Measurements from ENCODE around the gene GPX2.

The GPX2 gene

GRCh38 chr14:64960762-64961276, 18.3 kb upstream of the GPX2 start:
- no peak for DNase-seq (ENCODE audit: low read depth in 4 of 4, low spot score in 1 of 4)

- DNase-seq (ENCODE audit: low read depth in 4 of 4, low spot score in 1 of 4): no peak
These were observed 16.2 kb upstream of the GPX2 start for GRCh38 chr14:64958743-64959142.

GRCh38 chr14:64958201-64958600, 15.7 kb upstream of the GPX2 start:
- DNase-seq (ENCODE audit: low read depth in 4 of 4, low spot score in 1 of 4): no peak

DNA sequence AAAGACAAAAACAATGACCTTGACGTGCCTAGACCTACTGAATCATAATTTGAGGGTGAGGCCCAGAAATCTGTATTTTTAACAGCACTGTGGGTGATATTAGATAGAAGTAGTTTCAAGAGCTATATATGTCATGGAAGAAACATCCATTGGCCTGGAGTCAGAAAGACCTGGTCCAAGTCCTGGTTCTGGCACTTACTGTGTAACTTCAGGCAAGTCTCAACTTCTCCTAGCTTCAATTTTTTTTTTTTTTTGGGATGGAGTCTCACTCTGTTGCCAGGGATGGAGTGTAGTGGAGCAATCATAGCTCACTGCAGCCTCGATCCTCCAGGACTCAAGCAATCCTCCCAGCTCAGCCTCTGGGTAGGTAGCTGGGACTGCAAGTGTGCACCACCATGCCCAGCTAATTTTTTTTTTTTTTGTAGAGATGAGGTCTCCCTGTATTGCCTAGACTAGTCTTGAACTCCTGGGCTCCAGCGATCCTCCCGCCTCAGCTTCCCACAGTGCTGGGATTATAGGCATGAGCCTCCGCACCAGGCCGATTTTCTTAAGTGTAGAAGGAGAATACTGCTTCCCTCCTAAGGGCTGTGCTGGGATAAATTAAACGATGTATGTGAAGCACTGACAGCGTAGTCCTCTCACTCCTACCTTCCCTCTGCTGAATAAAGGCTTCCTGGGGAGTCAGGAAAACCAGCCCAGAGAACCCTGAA, 14.3 kb upstream of the GPX2 start:
- DNase-seq (ENCODE audit: low read depth in 4 of 4, low spot score in 1 of 4): no peak

DNA sequence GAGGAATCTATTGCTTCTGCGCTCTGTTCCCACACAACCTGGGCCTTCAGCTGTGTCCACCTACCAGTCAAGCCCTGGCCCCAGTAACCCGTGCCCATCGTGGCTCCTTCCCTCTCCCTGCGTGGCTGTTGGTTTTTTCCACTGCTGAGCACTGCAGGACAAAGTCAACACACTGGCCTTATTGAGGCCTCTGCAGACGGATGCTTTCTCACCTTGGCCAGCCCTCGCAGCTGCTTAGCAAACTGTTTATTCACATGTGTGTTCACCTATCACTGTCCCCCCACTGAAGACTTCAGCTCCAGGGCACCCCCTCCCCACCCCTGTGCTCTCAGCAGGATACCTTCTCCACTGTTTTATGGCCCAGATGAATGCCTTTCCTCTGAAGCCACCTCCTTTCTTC, 12.8 kb upstream of the GPX2 start:
- DNase-seq (ENCODE audit: low read depth in 4 of 4, low spot score in 1 of 4): no peak

- DNase-seq (ENCODE audit: low read depth in 4 of 4, low spot score in 1 of 4): no peak
These were observed 12.1 kb upstream of the GPX2 start for GRCh38 chr14:64954491-64955240.

DNA sequence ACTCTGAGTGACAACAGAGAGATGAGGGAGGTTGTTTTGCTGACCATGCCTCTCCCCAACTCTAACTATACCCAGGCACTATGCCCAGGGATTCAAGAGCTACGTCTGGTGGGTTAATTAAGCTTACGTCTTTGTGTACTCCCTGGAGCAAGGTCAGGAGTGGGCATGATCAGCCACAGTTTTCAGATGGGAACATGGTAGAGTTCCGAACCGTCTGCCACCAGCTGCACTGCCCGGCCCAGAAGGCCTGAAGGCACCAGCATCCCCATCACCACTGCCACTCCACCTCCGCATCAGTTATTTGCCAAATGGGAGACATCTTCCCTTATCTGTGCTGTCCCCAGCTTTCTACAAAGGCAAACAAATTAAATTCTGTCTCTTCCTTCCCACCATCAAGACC, 11.1 kb upstream of the GPX2 start:
- DNase-seq (ENCODE audit: low read depth in 4 of 4, low spot score in 1 of 4): no peak

- DNase-seq (ENCODE audit: low read depth in 4 of 4, low spot score in 1 of 4): no peak
These were observed 10.7 kb upstream of the GPX2 start for GRCh38 chr14:64953310-64953654.

GRCh38 chr14:64952598-64953309, 10.2 kb upstream of the GPX2 start:
- DNase-seq (ENCODE audit: low read depth in 4 of 4, low spot score in 1 of 4): no peak

DNA sequence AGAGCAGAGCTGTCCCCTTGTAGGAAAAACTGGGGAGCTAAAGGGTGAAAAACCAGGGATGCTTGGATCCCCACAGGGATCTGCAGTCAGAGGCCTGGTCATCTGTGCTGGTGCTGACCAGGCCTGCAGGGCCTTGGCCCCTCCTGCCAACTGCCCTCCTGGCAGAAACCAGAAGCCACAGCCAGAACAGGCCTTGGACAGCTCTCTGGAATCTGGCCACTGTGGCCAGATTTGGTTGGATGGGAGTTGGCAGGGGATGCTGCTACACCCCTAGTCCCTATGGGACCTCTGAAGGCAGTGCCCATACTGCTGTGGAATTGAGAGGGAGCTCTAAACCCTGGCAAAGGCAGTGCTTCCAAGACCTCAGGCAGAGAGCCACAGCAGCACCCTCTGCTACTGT, 9.2 kb upstream of the GPX2 start:
- no peak for DNase-seq (ENCODE audit: low read depth in 4 of 4, low spot score in 1 of 4)

- no peak for DNase-seq (ENCODE audit: low read depth in 4 of 4, low spot score in 1 of 4)
These were observed 8.7 kb upstream of the GPX2 start for GRCh38 chr14:64951291-64951690.

DNA sequence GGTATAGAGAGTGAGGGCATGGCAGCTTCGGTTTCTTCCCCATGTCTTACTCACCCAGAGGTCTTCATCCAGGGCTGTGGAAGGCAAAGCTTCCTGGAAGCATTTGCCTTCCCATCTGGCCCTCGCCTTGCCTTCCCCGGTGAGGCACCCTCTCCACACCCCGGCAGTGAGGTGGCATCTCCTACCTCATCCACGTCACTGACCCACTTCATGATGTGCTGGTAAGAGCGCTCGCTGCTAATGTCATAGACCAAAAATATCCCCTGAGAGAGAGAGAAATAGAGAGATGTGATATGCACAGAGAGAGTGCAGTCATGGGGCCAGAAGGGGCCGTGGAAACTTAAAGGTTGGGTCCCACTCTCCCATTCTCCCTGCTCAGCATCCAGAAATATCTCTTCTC, 8.3 kb upstream of the GPX2 start:
- no peak for DNase-seq (ENCODE audit: low read depth in 4 of 4, low spot score in 1 of 4)

- DNase-seq (ENCODE audit: low read depth in 4 of 4, low spot score in 1 of 4): no peak
These were observed 6.2 kb upstream of the GPX2 start for GRCh38 chr14:64948612-64949210.

DNA sequence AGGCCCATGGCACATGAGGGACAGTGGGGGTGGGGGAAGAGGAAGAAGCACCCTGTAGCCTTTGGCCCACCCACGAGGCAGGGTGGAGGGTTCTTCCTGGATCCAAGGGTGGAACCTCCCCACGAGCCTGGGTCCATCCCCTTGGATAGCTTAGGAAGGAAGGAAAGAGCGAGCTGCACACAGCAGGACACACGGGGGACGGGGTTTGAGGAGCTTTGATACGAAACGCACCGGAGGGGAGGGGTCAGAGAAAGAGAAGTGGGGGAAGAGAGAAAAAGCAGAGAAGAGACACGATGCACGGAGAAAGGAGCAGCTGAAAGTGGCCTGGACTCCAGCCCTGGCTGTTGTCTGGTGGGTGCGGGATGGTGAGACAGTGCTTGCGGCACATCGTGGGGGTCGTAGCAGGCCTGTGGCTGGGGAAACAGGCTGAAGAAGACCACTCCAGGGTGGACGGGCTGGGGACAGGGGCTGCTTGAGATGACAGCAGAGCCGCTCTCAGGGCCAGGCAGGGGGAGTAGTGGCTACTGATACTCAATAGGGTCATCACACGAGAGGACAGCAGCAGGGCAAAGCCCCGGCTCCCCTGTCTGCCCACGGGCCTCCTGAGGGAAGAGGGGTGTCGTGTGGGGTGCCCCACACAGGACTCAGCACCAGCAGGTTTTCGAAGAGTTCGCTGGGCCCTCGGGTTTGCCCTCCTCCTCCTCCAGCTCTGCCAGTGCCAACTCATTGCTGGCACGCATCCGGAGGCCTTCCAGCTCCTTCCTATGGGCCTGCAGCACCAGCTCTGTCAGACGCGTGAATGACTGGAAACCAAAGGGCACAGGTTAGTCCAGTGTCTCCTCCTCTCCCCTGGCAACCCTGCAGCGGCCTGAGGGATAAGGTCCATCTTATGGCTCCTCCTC, 5.4 kb upstream of the GPX2 start:
- DNase-seq (ENCODE audit: low read depth in 4 of 4, low spot score in 1 of 4): no peak

DNA sequence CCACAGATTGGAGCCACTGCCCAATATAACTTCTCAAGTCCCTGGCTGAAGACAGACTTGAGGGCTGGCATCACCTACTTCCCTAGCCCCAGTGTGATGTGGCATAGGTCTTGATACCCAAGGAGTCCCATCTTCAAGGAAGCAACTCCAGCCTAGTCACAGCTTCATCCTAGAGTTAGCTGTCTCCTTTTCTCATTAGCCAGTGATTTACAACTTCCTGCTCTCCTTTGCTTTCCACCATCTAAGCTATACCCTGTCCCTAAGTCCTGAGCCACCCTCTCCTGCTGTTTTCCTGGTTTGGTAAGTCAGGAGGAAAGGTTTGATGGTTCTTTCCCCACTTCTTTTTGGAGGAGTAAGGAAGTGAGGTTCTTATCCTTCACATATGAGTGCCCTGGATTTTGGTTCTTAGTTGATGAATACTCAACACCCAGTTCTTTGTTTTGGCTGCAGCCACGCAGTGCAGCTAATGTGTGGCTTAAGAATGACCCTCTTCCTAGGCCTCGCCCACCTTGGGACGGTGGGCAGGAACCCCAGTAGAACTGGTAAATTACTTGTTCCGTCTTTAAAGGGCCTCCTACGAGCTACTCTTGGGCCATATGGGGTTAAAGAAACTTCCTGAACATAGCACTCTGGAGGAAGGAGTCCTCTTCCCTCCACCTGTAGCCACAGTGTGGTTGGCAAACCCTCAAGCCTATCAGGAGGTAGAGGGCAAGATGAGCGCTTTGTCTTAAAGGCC, 3.9 kb upstream of the GPX2 start:
- no peak for DNase-seq (ENCODE audit: low read depth in 4 of 4, low spot score in 1 of 4)

GRCh38 chr14:64945431-64946178, 3.1 kb upstream of the GPX2 start:
- DNase-seq (ENCODE audit: low read depth in 4 of 4, low spot score in 1 of 4): no peak

DNA sequence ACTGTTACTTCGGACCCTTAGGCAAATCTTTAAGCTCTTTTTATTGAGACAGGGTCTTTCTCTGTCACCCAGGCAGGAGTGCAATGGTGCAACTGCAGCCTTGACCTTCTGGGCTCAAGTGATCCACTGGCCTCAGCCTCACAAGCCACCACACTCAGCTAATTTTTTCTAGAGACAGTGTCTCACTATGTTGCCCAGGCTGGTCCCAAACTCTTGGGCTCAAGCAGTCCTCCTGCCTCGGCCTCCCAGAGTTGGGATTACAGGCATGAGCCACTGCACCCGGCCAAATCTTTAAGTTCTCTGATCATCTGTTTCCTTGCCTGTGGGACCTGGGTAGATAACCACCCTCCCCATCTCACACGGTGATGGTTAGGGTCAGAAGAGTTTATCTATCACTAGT, 2.3 kb upstream of the GPX2 start:
- DNase-seq (ENCODE audit: low read depth in 4 of 4, low spot score in 1 of 4): no peak

DNA sequence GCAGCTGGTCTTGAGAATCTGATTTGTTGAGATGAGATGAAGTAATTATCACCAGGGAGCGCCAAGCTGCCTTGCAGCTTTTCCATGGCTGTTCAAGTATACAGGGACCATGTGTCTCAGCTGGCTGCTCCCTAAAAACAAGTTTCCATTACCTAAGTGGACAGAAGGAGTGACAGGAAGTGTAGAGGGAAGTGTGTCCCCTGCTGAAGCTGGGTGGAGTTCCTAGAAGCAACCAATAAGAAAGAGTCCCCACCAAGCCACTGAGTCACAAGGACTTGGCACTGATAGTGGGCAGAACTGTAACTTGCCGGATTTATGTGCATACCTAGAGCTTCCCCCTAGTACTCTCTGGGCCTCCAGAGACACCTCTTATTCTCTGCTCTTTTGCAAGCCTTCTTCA, 1.5 kb upstream of the GPX2 start:
- no peak for DNase-seq (ENCODE audit: low read depth in 4 of 4, low spot score in 1 of 4)

DNA sequence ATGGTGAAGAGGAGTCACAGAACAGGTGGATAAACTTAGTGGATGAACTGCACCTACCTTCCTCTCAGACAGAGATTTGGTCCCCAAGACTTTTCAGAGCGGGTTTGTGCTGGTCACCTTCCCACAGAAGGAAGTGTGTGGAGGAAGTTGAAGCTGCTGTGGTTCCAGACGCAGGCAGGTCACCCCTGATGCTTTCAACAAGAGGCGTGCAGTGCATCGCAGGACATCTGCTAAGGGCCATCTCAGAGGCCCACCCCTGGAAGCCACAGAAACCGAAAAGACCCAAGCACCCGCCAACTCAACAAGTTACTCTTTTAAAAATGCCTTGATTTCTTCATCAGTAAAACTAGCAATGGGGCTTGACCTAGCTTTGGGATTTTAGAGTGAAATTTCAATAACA, 1.0 kb upstream of the GPX2 start:
- no peak for DNase-seq (ENCODE audit: low read depth in 4 of 4, low spot score in 1 of 4)

Data from stimulated activated CD4-positive, alpha-beta T cell treated with anti-CD3 and anti-CD28 coated beads, Interleukin-1b, Interleukin-23, amount 100 ng/mL, for 24 hours (primary cell).